GM12878 (cell line): ENCODE measurements around the gene BFSP2. TPM values are rescaled to one million over a fixed set of nuclear protein-coding genes. Genes with fewer than 3 reads are reported as not detected.

ENCODE experiments used
- ATAC-seq: fragments of 200-7000 bp; cut with Tn5 transposase; 3 replicates; pipeline ENCODE4 v1.9.1; 2020; ENCODE audit warnings: mild to moderate bottlenecking, moderate library complexity
- BruUV-seq: library from RNA; stranded (reverse); fragments of 400-500 nt; replicated peaks from 2 replicates; lab custom pipeline; 2021; lab: Mats Ljungman, UMichigan
- CTCF ChIA-PET: fragments of 300-600 bp; sonication (Branson Sonifier 250); formaldehyde crosslinking; extraction: SDS; loops from one replicate; lab custom pipeline; 2021; ENCODE audit warnings: inconsistent platforms; lab: Yijun Ruan, JAX
- POLR2A ChIA-PET: fragments of 350-600 bp; formaldehyde crosslinking; extraction: SDS; loops from one replicate; lab custom pipeline; 2021; ENCODE audit warnings: inconsistent platforms; lab: Charles Lee
- RAD21 ChIA-PET: fragments of 300-600 bp; sonication (Branson Sonifier 250); formaldehyde crosslinking; loops from one replicate; lab custom pipeline; 2023; ENCODE audit warnings: antibody characterized with exemption; ENCODE audit not compliant: unreplicated experiment; lab: Charles Lee
- SMC1A ChIA-PET: fragments of 300-600 bp; sonication (Branson Sonifier 250); formaldehyde crosslinking; loops from one replicate; lab custom pipeline; 2023; ENCODE audit not compliant: unreplicated experiment, uncharacterized antibody; lab: Charles Lee
- DNase-seq: peaks from one replicate; pipeline ENCODE4 v3.0.0-alpha.2; 2011; ENCODE audit warnings: low read depth, low spot score
- FAIRE-seq: peaks from 3 replicates; lab custom pipeline; 2011; peaks lifted over from hg19 to GRCh38; lab: Jason Lieb, UNC
- H2AFZ ChIP-seq: 2 replicates; pipeline ENCODE4 v1.6.0; 2011; ENCODE audit warnings: low read depth, low read length, control low read depth; ENCODE audit not compliant: control insufficient read depth
- H3K27ac ChIP-seq: 2 replicates; pipeline ENCODE4 v1.5.1; 2011; ENCODE audit warnings: control low read depth; ENCODE audit not compliant: control insufficient read depth, insufficient read depth
- H3K27me3 ChIP-seq, 2 experiments: replicated peaks in 1 of 2; 2 replicates each; pipeline versions ENCODE4 v1.6.0 to v1.6.1; 2011; ENCODE audit warnings: low read length in 1 of 2; ENCODE audit not compliant: control insufficient read depth in 2 of 2, insufficient read depth in 2 of 2
- H3K36me3 ChIP-seq, 2 experiments: 2 replicates each; pipeline ENCODE4 v1.5.1; 2011; ENCODE audit warnings: low read length in 1 of 2; ENCODE audit not compliant: control insufficient read depth in 2 of 2, insufficient read depth in 2 of 2
- H3K4me1 ChIP-seq: 2 replicates; pipeline ENCODE4 v1.6.1; 2011; ENCODE audit warnings: mild to moderate bottlenecking, low read length, moderate library complexity, mixed read lengths; ENCODE audit not compliant: control insufficient read depth, insufficient read depth
- H3K4me2 ChIP-seq: 2 replicates; pipeline ENCODE4 v1.6.0; 2011; ENCODE audit warnings: control low read depth; ENCODE audit not compliant: control insufficient read depth, insufficient read depth
- H3K4me3 ChIP-seq: fragments of 200-600 bp; sonication (generic); 2 replicates; pipeline ENCODE4 v1.5.1; 2016
- H3K79me2 ChIP-seq: 2 replicates; pipeline ENCODE4 v1.6.0; 2011; ENCODE audit warnings: low read length; ENCODE audit not compliant: control insufficient read depth, insufficient read depth
- H3K9ac ChIP-seq: 2 replicates; pipeline ENCODE4 v1.8.0; 2011; ENCODE audit warnings: low read length, control low read depth, mixed read lengths; ENCODE audit not compliant: control insufficient read depth, insufficient read depth
- H3K9me3 ChIP-seq: replicated peaks from 3 replicates; pipeline ENCODE4 v1.5.1; 2011; ENCODE audit warnings: mild to moderate bottlenecking, low read length; ENCODE audit not compliant: control insufficient read depth, insufficient read depth
- H4K20me1 ChIP-seq: 2 replicates; pipeline ENCODE4 v1.6.0; 2011; ENCODE audit not compliant: control insufficient read depth, insufficient read depth
- ATF2 ChIP-seq: IDR thresholded peaks from 2 replicates; pipeline ENCODE4 v1.6.1; 2012; ENCODE audit warnings: low read length, inconsistent platforms
- CBFB ChIP-seq: IDR thresholded peaks from 2 replicates; pipeline ENCODE4 v1.6.1; 2016; ENCODE audit warnings: antibody characterized with exemption, low read depth
- CBX5 ChIP-seq: sonication (generic); IDR thresholded peaks from 2 replicates; pipeline ENCODE4 v1.6.1; 2016; ENCODE audit warnings: low read depth, moderate library complexity, mild to moderate bottlenecking, inconsistent platforms
- GABPA ChIP-seq: IDR thresholded peaks from 2 replicates; pipeline ENCODE4 v1.6.1; 2014; ENCODE audit warnings: antibody characterized with exemption, low read depth, mild to moderate bottlenecking, inconsistent platforms
- MAX ChIP-seq: IDR thresholded peaks from 2 replicates; pipeline ENCODE4 v1.6.1; 2012; ENCODE audit warnings: low read depth, low read length, improper control_type of control experiment
- MTA2 ChIP-seq: fragments of 450-650 bp; IDR thresholded peaks from 2 replicates; pipeline ENCODE4 v1.6.1; 2016; ENCODE audit warnings: low read depth, mild to moderate bottlenecking, moderate library complexity
- MYC ChIP-seq: IDR thresholded peaks from 2 replicates; pipeline ENCODE4 v1.6.1; 2011; ENCODE audit warnings: mild to moderate bottlenecking, low read length, moderate library complexity, inconsistent platforms; ENCODE audit not compliant: insufficient read depth, insufficient replicate concordance, insufficient read length, severe bottlenecking
- NFIC ChIP-seq: IDR thresholded peaks from 2 replicates; pipeline ENCODE4 v1.6.1; 2012; ENCODE audit warnings: low read depth, mild to moderate bottlenecking, inconsistent platforms, low read length, moderate library complexity
- NR2F1 ChIP-seq: fragments of 450-650 bp; conservative IDR thresholded peaks from 2 replicates; pipeline ENCODE4 v1.6.1; 2017; ENCODE audit warnings: mild to moderate bottlenecking
- POLR2AphosphoS5 ChIP-seq: IDR thresholded peaks from 2 replicates; pipeline ENCODE4 v1.6.1; 2011; ENCODE audit warnings: mild to moderate bottlenecking, low read length, inconsistent platforms
- RAD21 ChIP-seq: IDR thresholded peaks from 2 replicates; pipeline ENCODE4 v1.6.1; 2011; ENCODE audit warnings: mild to moderate bottlenecking, low read depth, low read length, moderate library complexity; ENCODE audit not compliant: insufficient read depth
- SRF ChIP-seq, 2 experiments: IDR thresholded peaks; 2 replicates each; pipeline ENCODE4 v1.6.1; 2011; ENCODE audit warnings: low read depth in 2 of 2, low read length in 2 of 2, mild to moderate bottlenecking in 1 of 2, moderate library complexity in 1 of 2
- TARDBP ChIP-seq: IDR thresholded peaks from 2 replicates; pipeline ENCODE4 v1.6.1; 2016; ENCODE audit warnings: borderline replicate concordance
- ZBTB40 ChIP-seq: fragments of 450-650 bp; IDR thresholded peaks from 2 replicates; pipeline ENCODE4 v1.6.1; 2016; ENCODE audit warnings: mild to moderate bottlenecking, moderate library complexity, borderline replicate concordance
- ZNF207 ChIP-seq: fragments of 450-650 bp; IDR thresholded peaks from 2 replicates; pipeline ENCODE4 v1.6.1; 2014; ENCODE audit warnings: antibody characterized with exemption, mild to moderate bottlenecking, borderline replicate concordance
- WGBS: methylation state at CpG from one replicate; pipeline ENCODE4 v1.1.6; 2016; ENCODE audit warnings: low lambda C conversion rate; ENCODE audit not compliant: insufficient replicate concordance, insufficient coverage; ENCODE audit errors: missing lambda C conversion rate; 5-methylcytosine and 5-hydroxymethylcytosine counted together
- in situ Hi-C: fragments of 300-500 bp; cut with MboI; formaldehyde crosslinking; loops from 9 replicates; pipeline ENCODE4 v1.14.3; 2018; ENCODE audit warnings: mixed read lengths
- intact Hi-C: fragments of 100-400 bp; cut with micrococcal nuclease; formaldehyde crosslinking; loops from one replicate; pipeline ENCODE4 v1.14.2; 2022; ENCODE audit not compliant: unreplicated experiment
- polyA plus RNA-seq, 11 experiments: library from polyadenylated mRNA; depleted of rRNA in 4 of 11; unstranded in 6 of 11; stranded (reverse) in 5 of 11; fragments of >200 nt; fragmentation: Nextera tagmentation in 4 of 11; fragmentation: Illumina TruSeq in 1 of 11; extraction: Ambion mirVana in 4 of 11; extraction: Trizol in 1 of 11; gene quantifications; 1 replicate in 1 of 11; 2 replicates in 10 of 11; pipeline versions ENCODE4 v1.2.1 to v1.2.3, GENCODE V29; 2011 to 2016; ENCODE audit warnings: inconsistent platforms in 2 of 11, missing spikeins in 2 of 11, low read depth in 1 of 11
- total RNA-seq, 4 experiments: library from RNA; depleted of rRNA in 3 of 4; stranded (reverse); fragments of >200 nt in 3 of 4; fragmentation: Illumina TruSeq in 1 of 4; extraction: Trizol in 1 of 4; gene quantifications; 2 replicates each; pipeline versions ENCODE4 v1.2.1 to v1.2.3, GENCODE V29; 2013 to 2021

The BFSP2 gene
- total and polyA plus RNA-seq, 10 of the 15 experiments (the other 5 are each of a cell fraction or from before 2014, with no cell fraction given): 1.5 to 20.4 (median 7.3) TPM

- RAD21 ChIA-PET: interaction anchor here (0.8 to 1.3 kb wide), 3 partner anchors 12 to 29 kb away, joined by 3 read pairs; no protein-coding TSS in a partner anchor
- TF ChIP-seq NFIC (no peak), NR2F1 (no peak), TARDBP (no peak), GABPA (no peak), ZBTB40 (no peak), ZNF207 (no peak), RAD21 (no peak), POLR2AphosphoS5 (no peak), MTA2 (no peak), CBFB (no peak), MYC (no peak), ATF2 (no peak), MAX (no peak), CBX5 (no peak), SRF (IDR thresholded peaks at IDR 0.05; ENCODE audit: low read depth in 2 of 2, low read length in 2 of 2) (no peak)
- ATAC-seq: no peak
- DNase-seq: no peak
- Histone ChIP-seq H3K4me3 (no peak overlapping the region), H3K4me1 (peaks cover 22% of the 10 kb centered on the region), H4K20me1 (no peaks in the 10 kb centered on the region), H3K27me3 (no peaks in the 10 kb centered on the region), H2AFZ (no peak overlapping the region), H3K4me2 (no peak overlapping the region), H3K9ac (no peak overlapping the region), H3K9me3 (no peaks in the 10 kb centered on the region), H3K27ac (no peak overlapping the region), H3K36me3 (no peaks in the 10 kb centered on the region), H3K79me2 (no peaks in the 10 kb centered on the region)
- CTCF ChIA-PET: interaction anchor here (0.7 to 12.3 kb wide), 6 partner anchors 12 to 126 kb away, joined by 3 to 114 read pairs (median 4); no protein-coding TSS in a partner anchor
- POLR2A ChIA-PET: interaction anchor here (0.7 to 1.6 kb wide), 2 partner anchors 14 to 119 kb away, joined by 3 to 5 read pairs; no protein-coding TSS in a partner anchor
- no TSS peak for BruUV-seq
- no peak for FAIRE-seq
- intact Hi-C loops: no loop called here
- SMC1A ChIA-PET: interaction anchor here (0.7 to 20.4 kb wide), 6 partner anchors 11 to 241 kb away, joined by 3 to 380 read pairs (median 4); partner anchors contain the start of gene CDV3
- in situ Hi-C loops: loop anchor here (25.0 kb wide), 1 partner anchor 1034 kb away; the partner anchor contains the start of genes ANAPC13 and CEP63
- WGBS: 96% methylated on average over 3 of the region's 3 CpGs
Observed at GRCh38 chr3:133453383-133453782, 53.5 kb downstream of the BFSP2 start.
